H9 (cell line): ENCODE measurements around the gene PDE8A. TPM values are rescaled to one million over a fixed set of nuclear protein-coding genes. Genes with fewer than 3 reads are reported as not detected.

Experiments used
- DNase-seq: peaks from one replicate; pipeline ENCODE4 v3.0.0-alpha.2; 2017
- H2AFZ ChIP-seq: one replicate; pipeline ENCODE4 v1.6.1; 2013; ENCODE audit warnings: mild to moderate bottlenecking, low read length, control low read depth, moderate library complexity
- H2AK5ac ChIP-seq: 2 replicates; pipeline ENCODE4 v1.6.1; 2013; ENCODE audit warnings: low read length, control low read depth, mixed read lengths; ENCODE audit not compliant: insufficient read length
- H2BK120ac ChIP-seq: one replicate; pipeline ENCODE4 v1.6.1; 2013; ENCODE audit warnings: low read depth, mild to moderate bottlenecking, low read length, control low read depth, inconsistent platforms; ENCODE audit not compliant: poor library complexity, severe bottlenecking
- H2BK12ac ChIP-seq: 2 replicates; pipeline ENCODE4 v1.6.1; 2013; ENCODE audit warnings: low read length, control low read depth, mixed read lengths, low read depth; ENCODE audit not compliant: insufficient read length
- H2BK15ac ChIP-seq: 2 replicates; pipeline ENCODE4 v1.6.1; 2013; ENCODE audit warnings: low read depth, low read length, control low read depth
- H2BK20ac ChIP-seq: one replicate; pipeline ENCODE4 v1.6.1; 2013; ENCODE audit warnings: low read depth, mild to moderate bottlenecking, low read length, control low read depth, inconsistent platforms; ENCODE audit not compliant: poor library complexity, severe bottlenecking
- H2BK5ac ChIP-seq: 2 replicates; pipeline ENCODE4 v1.6.1; 2013; ENCODE audit warnings: low read length, control low read depth, mixed read lengths; ENCODE audit not compliant: insufficient read length
- H3K14ac ChIP-seq: 2 replicates; pipeline ENCODE4 v1.6.1; 2013; ENCODE audit warnings: low read length, control low read depth; ENCODE audit not compliant: insufficient read depth
- H3K18ac ChIP-seq: 2 replicates; pipeline ENCODE4 v1.6.1; 2013; ENCODE audit warnings: low read depth, mild to moderate bottlenecking, mixed read lengths, low read length, control low read depth; ENCODE audit not compliant: insufficient read length
- H3K23ac ChIP-seq: 2 replicates; pipeline ENCODE4 v1.6.1; 2013; ENCODE audit warnings: low read length, control low read depth, mixed read lengths, low read depth; ENCODE audit not compliant: insufficient read length
- H3K23me2 ChIP-seq: 2 replicates; pipeline ENCODE4 v1.6.1; 2013; ENCODE audit warnings: low read depth, mild to moderate bottlenecking, mixed read lengths, low read length, control low read depth; ENCODE audit not compliant: insufficient read length, poor library complexity, severe bottlenecking
- H3K27ac ChIP-seq: 2 replicates; pipeline ENCODE4 v1.5.1; 2013; ENCODE audit warnings: low read length, control low read depth, mixed read lengths, low read depth; ENCODE audit not compliant: insufficient read length
- H3K27me3 ChIP-seq: 2 replicates; pipeline ENCODE4 v1.6.1; 2013; ENCODE audit warnings: low read length, control low read depth, inconsistent platforms; ENCODE audit not compliant: insufficient read depth
- H3K4ac ChIP-seq: 2 replicates; pipeline ENCODE4 v1.6.1; 2013; ENCODE audit warnings: low read depth, mild to moderate bottlenecking, control low read depth, inconsistent platforms, low read length, moderate library complexity
- H3K4me1 ChIP-seq: 2 replicates; pipeline ENCODE4 v1.6.1; 2013; ENCODE audit warnings: low read length, control low read depth, inconsistent platforms; ENCODE audit not compliant: insufficient read depth
- H3K4me2 ChIP-seq: 2 replicates; pipeline ENCODE4 v1.6.1; 2013; ENCODE audit warnings: low read length, control low read depth, mixed read lengths; ENCODE audit not compliant: insufficient read length, insufficient read depth
- H3K56ac ChIP-seq: 2 replicates; pipeline ENCODE4 v1.6.1; 2013; ENCODE audit warnings: low read depth, mild to moderate bottlenecking, mixed read lengths, low read length, control low read depth; ENCODE audit not compliant: insufficient read length
- H3K79me1 ChIP-seq: 2 replicates; pipeline ENCODE4 v1.6.1; 2013; ENCODE audit warnings: low read depth, mild to moderate bottlenecking, moderate library complexity, low read length, control low read depth, inconsistent platforms; ENCODE audit not compliant: insufficient read depth, poor library complexity, severe bottlenecking
- H3K79me2 ChIP-seq: 2 replicates; pipeline ENCODE4 v1.6.1; 2013; ENCODE audit warnings: low read length, control low read depth, inconsistent platforms; ENCODE audit not compliant: insufficient read depth
- H3K9ac ChIP-seq: 2 replicates; pipeline ENCODE4 v1.6.1; 2013; ENCODE audit warnings: low read length, control low read depth, mixed read lengths; ENCODE audit not compliant: insufficient read length; ENCODE audit errors: extremely low read depth
- H3K9me3 ChIP-seq: one replicate; pipeline ENCODE4 v1.6.1; 2013; ENCODE audit warnings: low read depth, low read length, inconsistent platforms; ENCODE audit not compliant: control insufficient read depth
- H3T11ph ChIP-seq: one replicate; pipeline ENCODE4 v1.6.1; 2013; ENCODE audit warnings: mild to moderate bottlenecking, low read length, control low read depth, inconsistent platforms
- H4K20me1 ChIP-seq: one replicate; pipeline ENCODE4 v1.6.1; 2013; ENCODE audit not compliant: control insufficient read depth, insufficient read length, insufficient read depth
- H4K5ac ChIP-seq: 2 replicates; pipeline ENCODE4 v1.6.1; 2013; ENCODE audit warnings: low read depth, mild to moderate bottlenecking, mixed read lengths, low read length, control low read depth; ENCODE audit not compliant: insufficient read length
- H4K8ac ChIP-seq: replicated peaks from 2 replicates; pipeline ENCODE4 v1.6.1; 2013; ENCODE audit warnings: low read length, control low read depth, mixed read lengths, low read depth; ENCODE audit not compliant: insufficient read length
- H4K91ac ChIP-seq: 2 replicates; pipeline ENCODE4 v1.6.1; 2013; ENCODE audit warnings: low read depth, mild to moderate bottlenecking, moderate library complexity, mixed read lengths, low read length, control low read depth; ENCODE audit not compliant: insufficient read length
- H3K27ac Mint-ChIP-seq, 3 experiments: 2 replicates in 2 of 3; 3 replicates in 1 of 3; pipeline ENCODE4 v1.8.0; 2020 to 2021; ENCODE audit warnings: mixed read lengths in 3 of 3, mild to moderate bottlenecking in 1 of 3, moderate library complexity in 1 of 3
- H3K27me3 Mint-ChIP-seq: 2 replicates; pipeline ENCODE4 v1.8.0; 2021; ENCODE audit warnings: low read depth, mild to moderate bottlenecking, moderate library complexity, mixed read lengths
- H3K36me3 Mint-ChIP-seq, 3 experiments: 2 replicates in 2 of 3; 3 replicates in 1 of 3; pipeline ENCODE4 v1.8.0; 2020 to 2021; ENCODE audit warnings: low read depth in 3 of 3, mixed read lengths in 3 of 3; ENCODE audit not compliant: insufficient read depth in 1 of 3
- H3K4me1 Mint-ChIP-seq, 2 experiments: 2 replicates each; pipeline ENCODE4 v1.8.0; 2020; ENCODE audit warnings: mixed read lengths in 2 of 2
- H3K4me3 Mint-ChIP-seq, 2 experiments: 2 replicates in 1 of 2; 3 replicates in 1 of 2; pipeline ENCODE4 v1.8.0; 2020 to 2021; ENCODE audit warnings: mild to moderate bottlenecking in 2 of 2, mixed read lengths in 2 of 2, moderate library complexity in 1 of 2
- H3K9me3 Mint-ChIP-seq, 2 experiments: 2 replicates in 1 of 2; 3 replicates in 1 of 2; pipeline ENCODE4 v1.8.0; 2020; ENCODE audit warnings: mild to moderate bottlenecking in 2 of 2, mixed read lengths in 2 of 2, moderate library complexity in 1 of 2
- CTCF ChIP-seq: fragments of 200-600 bp; sonication (generic); conservative IDR thresholded peaks from 3 replicates; pipeline ENCODE4 v1.8.0; 2021; ENCODE audit warnings: antibody characterized with exemption, mild to moderate bottlenecking
- WGBS: extraction: QIAGEN DNeasy Blood & Tissue Kit; methylation state at CpG from one replicate; pipeline ENCODE4 v1.1.7; 2013; ENCODE audit warnings: missing lambda C conversion rate, low lambda C conversion rate, mixed read lengths; ENCODE audit not compliant: insufficient read length; ENCODE audit errors: extremely low coverage; 5-methylcytosine and 5-hydroxymethylcytosine counted together
- total RNA-seq: library from RNA; stranded (reverse); gene quantifications from 2 replicates; pipeline ENCODE4 v1.2.1, GENCODE V29; 2021

The PDE8A gene
- total RNA-seq, 1 experiment from 2014 or later = 9.3 TPM

DNA sequence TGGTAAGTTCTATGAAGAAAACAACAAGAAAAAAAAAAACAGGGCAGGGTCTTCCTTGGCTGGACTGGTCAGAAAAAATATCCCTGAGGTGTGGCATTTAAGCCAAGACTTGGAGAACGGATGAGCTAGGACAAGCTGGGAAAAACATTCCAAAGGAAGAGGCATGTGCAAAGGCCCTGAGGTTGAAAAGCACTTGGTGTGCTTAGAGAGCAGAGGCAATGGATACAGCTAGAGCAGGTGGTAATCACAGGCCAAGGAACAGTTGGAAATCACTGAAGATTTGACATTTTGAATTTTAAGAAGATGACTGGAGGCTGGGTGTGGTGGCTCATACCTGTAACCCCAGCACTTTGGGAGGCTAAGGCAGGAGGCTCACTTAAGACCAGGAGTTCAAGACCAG, 42.9 kb upstream of the PDE8A start:
- no peak overlapping the region for H3K27ac ChIP-seq
- no peak overlapping the region for H2BK120ac ChIP-seq
- no peak overlapping the region for H3K23ac ChIP-seq
- no peak overlapping the region for H4K5ac ChIP-seq
- no peak overlapping the region for H3K4ac ChIP-seq
- no peaks in the 10 kb centered on the region for H4K20me1 ChIP-seq
- no CpG with 5 or more reads among the region's 1 CpG for WGBS
- no peaks in the 10 kb centered on the region for H3K23me2 ChIP-seq
- H2AFZ ChIP-seq = no peak overlapping the region
- H2BK12ac ChIP-seq = no peak overlapping the region
- no peak overlapping the region for H3K27ac Mint-ChIP-seq
- H3K27me3 Mint-ChIP-seq = 0 out of 2 replicates have a peak, but pooled peaks cover 1% of the 10 kb centered on the region
- H2BK5ac ChIP-seq = no peak overlapping the region
- no peak for DNase-seq
- no peaks in the 10 kb centered on the region for H3K79me1 ChIP-seq
- H3K56ac ChIP-seq = no peak overlapping the region
- no peaks in the 10 kb centered on the region; a peak in 1 of 5 replicates for H3K9me3 Mint-ChIP-seq
- H3K4me3 Mint-ChIP-seq = no peak overlapping the region
- H3K27me3 ChIP-seq = no peaks in the 10 kb centered on the region
- H3K9me3 ChIP-seq = no peaks in the 10 kb centered on the region
- H3T11ph ChIP-seq = no peak overlapping the region
- no peak overlapping the region for H4K91ac ChIP-seq
- H3K4me1 Mint-ChIP-seq = peaks cover 3% of the 10 kb centered on the region in 2 experiments; a peak in 2 of 4 replicates
- no peak overlapping the region for H2AK5ac ChIP-seq
- H3K79me2 ChIP-seq = no peaks in the 10 kb centered on the region
- no peak overlapping the region for H2BK20ac ChIP-seq
- no peak overlapping the region for H4K8ac ChIP-seq
- no peak overlapping the region for H3K4me2 ChIP-seq
- H2BK15ac ChIP-seq = no peak overlapping the region
- no peak overlapping the region for H3K18ac ChIP-seq
- H3K4me1 ChIP-seq = no peaks in the 10 kb centered on the region
- no peaks in the 10 kb centered on the region for H3K36me3 Mint-ChIP-seq
- TF ChIP-seq CTCF = no peak
- H3K9ac ChIP-seq = no peak overlapping the region
- no peak overlapping the region for H3K14ac ChIP-seq
